Activated CD4-positive, alpha-beta T cell treated with anti-CD3 and anti-CD28 coated beads, Interleukin-10, Interleukin-2, amounts not matched to agents 100 ng/mL and 50 ng/mL, durations not matched to agents 16 hours and 8 hours (primary cell): Measurements from ENCODE around the gene SLCO3A1.
A peak's percentile ranks its signal among the peaks of the same experiment; 100 is the strongest.
"Not testable (repeated sequence)": the region's sequence is repeated elsewhere in the genome, so short reads cannot be mapped to it uniquely, and the experiment has no call there.

Source experiments
- DNase-seq: peaks from one replicate; pipeline ENCODE4 v3.0.0-alpha.2; 2020

The SLCO3A1 gene

GRCh38 chr15:91942720-91943394 is 89.3 kb downstream of the SLCO3A1 start:
- peak; percentile 73 for DNase-seq

GRCh38 chr15:91944331-91944730 is 90.8 kb downstream of the SLCO3A1 start:
- DNase-seq: no peak

DNA sequence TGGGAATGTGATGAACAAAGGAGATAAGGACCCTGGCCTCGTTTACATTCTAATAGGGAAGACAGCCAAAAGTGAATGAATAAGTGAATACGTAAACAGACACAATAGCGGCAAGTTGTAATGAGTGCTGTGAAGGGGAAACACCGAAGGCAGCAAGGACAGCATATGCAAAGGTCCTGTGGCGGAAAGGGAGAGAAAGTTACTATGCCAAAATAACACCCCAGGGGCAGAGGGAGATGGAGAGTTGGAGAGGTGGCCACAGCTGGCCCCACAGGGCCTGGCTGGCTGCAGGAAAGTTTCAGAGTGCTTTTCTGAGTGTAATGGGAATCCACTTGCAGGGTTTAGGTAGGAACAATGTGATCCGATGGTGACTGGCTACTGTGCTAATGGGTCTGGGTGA is 91.9 kb downstream of the SLCO3A1 start:
- DNase-seq: no peak

GRCh38 chr15:91946075-91946474 is 92.6 kb downstream of the SLCO3A1 start:
- no peak for DNase-seq

GRCh38 chr15:91946581-91947292 is 93.2 kb downstream of the SLCO3A1 start:
- DNase-seq: no peak

DNA sequence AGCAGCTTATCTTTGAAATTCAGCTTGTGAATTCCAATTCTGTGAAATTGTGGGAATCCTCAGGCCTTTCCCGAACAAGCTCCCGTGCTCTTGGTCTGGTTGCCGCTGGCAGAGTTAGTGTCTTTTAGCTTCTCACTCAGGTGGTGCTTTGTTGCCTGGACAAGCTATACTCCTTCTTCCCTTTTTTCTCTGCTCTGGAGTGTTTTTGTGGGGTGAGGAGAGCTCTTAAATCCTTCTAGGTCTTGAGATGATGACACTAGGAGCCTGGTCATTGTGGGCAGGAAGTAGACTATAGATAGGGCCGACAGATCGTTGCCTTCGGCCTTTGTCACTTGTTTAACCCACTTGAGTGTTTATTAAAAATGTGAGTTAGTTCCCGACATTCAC is 93.8 kb downstream of the SLCO3A1 start:
- DNase-seq: no peak

DNA sequence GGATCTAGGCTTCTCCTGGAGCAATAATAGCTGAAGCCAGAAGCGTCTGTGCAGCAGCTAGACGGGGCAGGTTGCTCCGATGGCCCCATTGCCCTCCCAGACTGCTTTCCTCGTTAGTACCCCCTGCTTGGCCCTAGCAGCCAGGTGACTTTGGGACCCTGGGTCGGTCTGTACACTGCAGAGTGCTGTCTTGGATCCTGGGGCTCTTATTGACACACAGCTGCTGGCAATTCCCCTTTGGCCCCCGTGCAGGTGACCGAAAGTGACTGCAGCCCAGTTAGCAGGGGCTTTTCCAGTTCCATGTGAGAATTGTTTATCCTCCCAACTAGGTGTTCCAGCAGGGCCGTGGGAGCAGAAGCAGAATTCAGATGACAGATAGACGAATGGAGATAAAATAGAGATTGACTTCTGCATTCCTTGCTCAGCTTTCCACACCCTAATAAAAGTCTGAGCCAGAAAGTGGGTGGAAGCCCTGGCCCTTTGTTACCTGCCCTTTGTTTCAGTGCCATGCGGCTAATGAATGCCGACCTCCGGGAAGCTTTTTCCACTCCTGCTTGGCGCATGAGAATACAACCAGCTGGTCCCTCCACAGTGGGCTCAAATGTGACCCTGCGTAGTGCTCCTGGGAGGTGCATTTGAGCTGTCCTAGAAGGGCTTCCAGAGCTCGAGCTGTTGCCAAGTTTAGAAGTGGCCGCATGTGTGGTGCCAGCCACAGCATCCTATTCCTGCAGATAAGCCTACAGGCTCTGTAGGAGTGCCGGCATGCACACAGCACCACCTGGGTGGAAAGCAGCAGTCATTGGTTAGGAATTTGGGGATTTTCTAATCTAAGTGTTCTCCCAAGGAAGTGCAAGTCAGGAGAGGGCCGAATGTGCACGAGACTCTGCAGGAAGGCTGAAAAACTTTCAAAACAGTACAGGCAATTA is 94.4 kb downstream of the SLCO3A1 start:
- DNase-seq: no peak

GRCh38 chr15:91949361-91949760 is 95.9 kb downstream of the SLCO3A1 start:
- DNase-seq: no peak

DNA sequence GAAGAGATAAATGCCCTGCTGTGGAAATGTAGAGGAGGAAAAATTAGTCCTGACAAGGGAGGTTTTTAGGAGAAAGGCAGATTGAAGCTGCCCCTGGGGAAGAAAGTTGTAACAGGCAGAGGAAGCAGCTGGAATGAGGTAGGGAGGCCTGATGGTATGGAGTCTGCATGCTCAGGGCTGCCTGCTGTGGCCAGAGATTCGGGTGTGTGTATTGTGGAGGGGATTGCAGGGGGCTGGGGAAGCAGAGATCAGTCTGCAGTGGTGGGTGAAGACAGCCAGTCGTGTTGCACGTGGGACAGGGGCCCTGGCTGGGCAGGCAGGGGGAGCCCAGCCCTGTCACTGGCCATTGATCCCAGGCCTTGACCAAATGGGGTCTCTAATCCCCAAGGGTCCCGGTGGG is 96.5 kb downstream of the SLCO3A1 start:
- no peak for DNase-seq

- no peak for DNase-seq
Measured at GRCh38 chr15:91950631-91951329, 97.3 kb downstream of the SLCO3A1 start.

DNA sequence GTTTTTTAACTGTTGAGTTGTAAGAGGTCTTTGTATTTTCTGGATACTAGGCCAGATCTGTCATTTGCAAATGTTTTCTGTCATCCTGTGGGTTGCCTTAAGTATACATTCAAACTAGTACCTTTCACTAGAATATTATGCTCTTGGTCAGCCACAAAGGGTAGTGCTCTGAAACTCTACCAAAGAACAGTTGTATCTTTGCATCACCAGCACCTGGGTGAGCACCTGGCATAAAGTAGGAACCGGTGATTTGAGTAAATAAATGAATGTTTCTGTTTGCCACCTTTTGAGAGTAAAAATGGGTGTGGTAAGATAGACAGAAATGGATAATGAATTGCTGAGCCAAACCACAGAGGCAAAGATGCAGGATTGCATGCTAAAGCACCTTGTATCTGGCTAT is 98.7 kb downstream of the SLCO3A1 start:
- no peak for DNase-seq

- no peak for DNase-seq
Measured at GRCh38 chr15:91953432-91953831, 99.9 kb downstream of the SLCO3A1 start.

- DNase-seq: no peak
Measured at GRCh38 chr15:91954292-91954691, 100.8 kb downstream of the SLCO3A1 start.

- no peak for DNase-seq
Measured at GRCh38 chr15:91956026-91956723, 102.7 kb downstream of the SLCO3A1 start.

- DNase-seq: peak; percentile 15
Measured at GRCh38 chr15:91961357-91961756, 107.8 kb downstream of the SLCO3A1 start.

- DNase-seq: not testable (repeated sequence)
Measured at GRCh38 chr15:91963747-91964146, 110.2 kb downstream of the SLCO3A1 start.

- DNase-seq: no peak
Measured at GRCh38 chr15:91965501-91966193, 112.1 kb downstream of the SLCO3A1 start.

GRCh38 chr15:91966194-91966552 is 112.7 kb downstream of the SLCO3A1 start:
- no peak for DNase-seq

GRCh38 chr15:91967935-91968606 is 114.6 kb downstream of the SLCO3A1 start:
- DNase-seq: no peak

DNA sequence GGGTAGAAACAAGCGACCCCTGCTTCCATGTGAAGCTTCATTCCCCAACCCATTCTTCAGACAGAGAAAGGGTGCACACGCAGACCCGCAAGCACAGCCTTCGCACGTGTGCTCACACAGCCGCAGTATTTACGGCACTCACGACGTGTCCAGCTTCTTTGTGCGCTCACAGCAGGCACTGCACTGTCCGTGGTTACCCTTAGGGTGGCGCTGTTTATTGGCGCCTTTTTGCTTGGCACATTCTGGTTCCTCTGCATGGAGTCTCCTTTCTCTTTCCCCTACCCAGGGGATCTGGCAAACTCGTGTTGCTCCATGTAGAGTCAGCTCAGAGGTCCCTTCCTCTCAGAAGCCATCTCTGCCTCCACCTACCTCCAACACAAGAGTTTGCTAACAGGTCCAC is 115.1 kb downstream of the SLCO3A1 start:
- DNase-seq: no peak

- no peak for DNase-seq
Measured at GRCh38 chr15:91970142-91970541, 116.6 kb downstream of the SLCO3A1 start.
